CD8-positive, alpha-beta memory T cell (primary cell): ENCODE data around the gene MED22. TPM values are rescaled to one million over a fixed set of nuclear protein-coding genes. Genes with fewer than 3 reads are reported as not detected.
"Not testable (repeated sequence)": the region's sequence is repeated elsewhere in the genome, so short reads cannot be mapped to it uniquely, and the experiment has no call there.

Experiments
- CTCF ChIA-PET: fragments of 350-600 bp; sonication (Branson Sonifier 250); formaldehyde crosslinking; loops from one replicate; lab custom pipeline; 2021; ENCODE audit warnings: antibody characterized with exemption; lab: Charles Lee
- POLR2A ChIA-PET: fragments of 350-600 bp; sonication (Branson Sonifier 250); formaldehyde crosslinking; loops from one replicate; lab custom pipeline; 2021; ENCODE audit warnings: antibody characterized with exemption; lab: Charles Lee
- DNase-seq, 5 donors: peaks; one replicate each; pipeline versions ENCODE4 v3.0.0 to v3.0.0-alpha.2; 2020 to 2022; ENCODE audit warnings: mixed read lengths in 1 of 5
- H3K27ac ChIP-seq: one replicate; pipeline ENCODE4 v1.7.0; 2013; ENCODE audit warnings: low read depth, mild to moderate bottlenecking, low read length, moderate library complexity
- H3K27me3 ChIP-seq: 2 replicates; pipeline ENCODE4 v1.7.0; 2013; ENCODE audit warnings: low read length, mild to moderate bottlenecking; ENCODE audit not compliant: insufficient read depth, poor library complexity, severe bottlenecking
- H3K36me3 ChIP-seq: 2 replicates; pipeline ENCODE4 v1.7.0; 2013; ENCODE audit warnings: mild to moderate bottlenecking, low read length, moderate library complexity; ENCODE audit not compliant: insufficient read depth
- H3K4me1 ChIP-seq: 2 replicates; pipeline ENCODE4 v1.7.0; 2013; ENCODE audit warnings: mild to moderate bottlenecking, low read length, moderate library complexity; ENCODE audit not compliant: insufficient read depth
- H3K4me3 ChIP-seq: 2 replicates; pipeline ENCODE4 v1.7.0; 2013; ENCODE audit warnings: mild to moderate bottlenecking, low read length
- H3K9me3 ChIP-seq: 2 replicates; pipeline ENCODE4 v1.7.0; 2013; ENCODE audit warnings: mild to moderate bottlenecking, low read length
- H3K27ac Mint-ChIP-seq, 8 donors: one replicate each; pipeline ENCODE4 v1.8.0; 2020 to 2021; ENCODE audit warnings: mixed read lengths in 8 of 8, mild to moderate bottlenecking in 6 of 8, inconsistent platforms in 3 of 8, moderate library complexity in 3 of 8
- H3K27me3 Mint-ChIP-seq, 2 donors: one replicate each; pipeline ENCODE4 v1.8.0; 2020 to 2021; ENCODE audit warnings: mixed read lengths in 2 of 2, mild to moderate bottlenecking in 1 of 2, moderate library complexity in 1 of 2
- H3K36me3 Mint-ChIP-seq, 3 donors: one replicate each; pipeline ENCODE4 v1.8.0; 2020 to 2021; ENCODE audit warnings: mixed read lengths in 3 of 3, inconsistent platforms in 1 of 3, mild to moderate bottlenecking in 1 of 3
- H3K4me1 Mint-ChIP-seq, 3 donors: one replicate each; pipeline ENCODE4 v1.8.0; 2020 to 2021; ENCODE audit warnings: mixed read lengths in 3 of 3, inconsistent platforms in 1 of 3, mild to moderate bottlenecking in 1 of 3
- H3K4me3 Mint-ChIP-seq, 7 donors: one replicate each; pipeline ENCODE4 v1.8.0; 2020 to 2021; ENCODE audit warnings: mixed read lengths in 7 of 7, mild to moderate bottlenecking in 6 of 7, moderate library complexity in 4 of 7, inconsistent platforms in 2 of 7
- H3K9me3 Mint-ChIP-seq, 5 donors: one replicate each; pipeline ENCODE4 v1.8.0; 2020 to 2022; ENCODE audit warnings: mixed read lengths in 5 of 5, mild to moderate bottlenecking in 3 of 5, moderate library complexity in 2 of 5, inconsistent platforms in 1 of 5
- polyA plus RNA-seq: library from polyadenylated mRNA; unstranded; fragments of 300-500 nt; fragmentation: Illumina TruSeq; gene quantifications from one replicate; pipeline ENCODE4 v1.2.3, GENCODE V29; 2021
- total RNA-seq, 2 experiments: library from RNA; stranded (reverse); gene quantifications; one replicate each; pipeline ENCODE4 v1.2.3, GENCODE V29; 2021

The MED22 gene
- total and polyA plus RNA-seq, 3 experiments from 2014 or later = 19.0 to 46.3 (median 43.3) TPM

DNA sequence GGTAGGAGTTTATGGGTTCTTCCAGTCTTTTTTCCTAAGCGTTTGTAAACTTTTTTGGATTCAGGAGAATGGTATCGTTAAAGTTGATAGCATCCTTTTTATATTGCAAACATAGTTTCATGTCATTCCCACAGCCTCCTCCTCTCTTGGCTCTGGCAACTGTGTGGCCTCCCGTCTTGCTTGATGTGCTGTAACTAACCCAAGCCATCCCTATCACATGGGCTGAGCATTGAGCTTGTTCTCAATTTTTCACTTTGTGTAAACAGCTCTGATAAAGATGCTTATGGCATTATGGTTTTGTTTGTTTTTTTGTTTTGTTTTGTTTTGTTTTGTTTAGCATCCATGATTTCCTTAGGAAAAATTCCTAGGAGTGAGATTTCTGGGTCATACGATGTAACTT lies 32.8 kb upstream of the MED22 start:
- ChIA-PET CTCF (interaction anchor here (1.2 kb wide), 1 partner anchor 30 kb away, joined by 4 read pairs; no protein-coding TSS in a partner anchor), POLR2A (no interaction called here)
- no peaks in the 10 kb centered on the region for H3K9me3 ChIP-seq
- no peak for DNase-seq
- H3K4me1 Mint-ChIP-seq = peaks cover 0 to 3% (median 0%) of the 10 kb centered on the region in 3 donors
- no peaks in the 10 kb centered on the region for H3K27me3 ChIP-seq
- H3K36me3 ChIP-seq = no peaks in the 10 kb centered on the region
- no peak overlapping the region for H3K27ac Mint-ChIP-seq
- H3K27ac ChIP-seq = no peak overlapping the region
- no peak overlapping the region for H3K4me3 Mint-ChIP-seq
- H3K4me3 ChIP-seq = no peak overlapping the region
- no peaks in the 10 kb centered on the region for H3K9me3 Mint-ChIP-seq
- H3K4me1 ChIP-seq = no peaks in the 10 kb centered on the region
- no peaks in the 10 kb centered on the region for H3K36me3 Mint-ChIP-seq
- H3K27me3 Mint-ChIP-seq = no peaks in the 10 kb centered on the region

DNA sequence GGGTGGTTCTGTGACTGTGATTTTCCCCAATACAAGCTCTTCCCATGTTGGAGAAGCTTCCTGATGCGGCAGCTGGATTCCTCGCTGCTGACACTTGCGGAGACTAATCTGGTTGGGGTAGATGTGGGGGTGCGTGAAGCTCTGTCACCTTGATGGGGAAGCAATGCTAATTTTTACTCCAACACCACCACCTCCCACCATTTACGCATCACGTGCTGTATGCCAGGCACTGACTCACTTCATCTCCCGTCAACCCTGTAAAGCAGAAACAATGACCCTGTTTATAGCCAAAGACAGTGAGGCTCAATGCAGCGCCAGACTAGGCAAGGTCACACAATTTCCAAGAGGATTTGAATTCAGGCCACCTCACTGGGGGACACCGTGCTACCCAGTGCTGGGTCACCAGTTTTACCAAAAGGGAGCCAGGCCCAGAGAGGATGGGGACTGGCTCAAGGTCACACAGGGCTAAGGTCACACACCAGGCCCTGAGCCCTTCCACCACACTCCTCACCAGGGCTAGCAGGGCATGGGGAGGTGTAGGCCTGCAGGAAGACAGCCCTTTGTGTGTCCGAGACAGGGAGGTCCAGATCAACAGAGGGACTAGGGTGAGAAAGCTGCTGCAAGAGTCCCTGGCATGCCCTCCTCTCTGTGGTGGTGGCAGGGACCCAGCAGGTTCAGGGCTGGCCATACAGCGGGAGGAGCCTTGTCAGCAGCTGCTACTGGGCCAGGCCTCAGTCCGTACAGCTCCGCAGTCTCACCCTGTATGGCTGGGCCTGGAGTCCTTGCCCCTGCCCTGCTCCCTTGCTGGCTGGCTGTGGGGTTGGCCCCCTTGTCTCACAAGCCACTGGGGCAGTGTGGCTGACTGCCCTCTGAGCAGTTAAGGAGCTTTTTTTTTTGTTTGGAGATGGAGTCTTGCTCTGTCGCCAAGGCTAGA lies 31.5 kb upstream of the MED22 start:
- Histone ChIP-seq H3K36me3 (no peaks in the 10 kb centered on the region), H3K9me3 (no peaks in the 10 kb centered on the region), H3K4me3 (no peak overlapping the region), H3K4me1 (peaks cover 7% of the 10 kb centered on the region), H3K27me3 (no peaks in the 10 kb centered on the region), H3K27ac (no peak overlapping the region)
- H3K27ac Mint-ChIP-seq = peak overlapping the region in 1 of 8 donors; percentile 31
- no peaks in the 10 kb centered on the region for H3K9me3 Mint-ChIP-seq
- CTCF ChIA-PET = no interaction called here
- POLR2A ChIA-PET = interaction anchor here (0.7 kb wide), 1 partner anchor 79 kb away, joined by 3 read pairs; no protein-coding TSS in a partner anchor
- peak overlapping the region in 1 of 7 donors; percentile 63 for H3K4me3 Mint-ChIP-seq
- peaks cover 7 to 10% (median 7%) of the 10 kb centered on the region in 3 donors for H3K4me1 Mint-ChIP-seq
- DNase-seq = no peak
- no peaks in the 10 kb centered on the region for H3K27me3 Mint-ChIP-seq
- peaks cover 0 to 8% (median 2%) of the 10 kb centered on the region in 3 donors for H3K36me3 Mint-ChIP-seq

DNA sequence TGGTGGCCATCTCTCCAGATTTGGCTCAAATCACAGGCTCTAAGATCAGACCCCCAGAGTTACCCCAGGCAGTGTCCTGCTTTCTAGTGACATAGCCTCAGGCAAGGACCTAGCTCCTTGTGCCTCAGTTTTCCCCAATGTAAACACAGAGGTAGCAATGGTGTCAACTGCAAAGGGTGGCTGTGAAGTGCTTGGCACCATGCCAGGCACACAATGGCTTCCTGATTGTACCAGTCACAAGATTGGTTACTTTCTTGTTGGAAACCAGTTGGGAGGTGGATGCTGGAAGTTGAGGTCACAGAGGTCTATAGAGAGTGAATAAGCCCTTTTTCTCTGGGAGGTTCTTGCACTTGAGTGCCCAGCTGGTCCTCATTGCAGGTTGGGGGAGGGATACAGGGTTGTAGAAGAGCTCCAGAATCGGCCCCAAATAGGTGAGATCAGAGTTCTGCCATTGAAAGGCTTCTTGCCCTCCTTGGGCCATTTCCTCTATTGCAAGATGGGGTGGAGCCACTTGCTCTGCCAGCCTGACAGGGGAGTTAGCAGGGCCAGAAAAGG lies 30.6 kb upstream of the MED22 start:
- peak overlapping the region in 1 of 8 donors; percentile 31 for H3K27ac Mint-ChIP-seq
- ChIA-PET CTCF (interaction anchor here (1.1 kb wide), 1 partner anchor 43 kb away, joined by 3 read pairs; no protein-coding TSS in a partner anchor), POLR2A (no interaction called here)
- Histone ChIP-seq H3K4me3 (no peak overlapping the region), H3K27ac (no peak overlapping the region), H3K36me3 (no peaks in the 10 kb centered on the region), H3K4me1 (peaks cover 12% of the 10 kb centered on the region), H3K27me3 (no peaks in the 10 kb centered on the region), H3K9me3 (no peaks in the 10 kb centered on the region)
- H3K4me3 Mint-ChIP-seq = peak overlapping the region in 2 of 7 donors; percentile 20 to 82
- H3K9me3 Mint-ChIP-seq = no peaks in the 10 kb centered on the region
- H3K4me1 Mint-ChIP-seq = peaks cover 13 to 17% (median 17%) of the 10 kb centered on the region in 3 donors
- peaks cover 0 to 11% (median 2%) of the 10 kb centered on the region in 3 donors for H3K36me3 Mint-ChIP-seq
- no peaks in the 10 kb centered on the region for H3K27me3 Mint-ChIP-seq
- no peak for DNase-seq

DNA sequence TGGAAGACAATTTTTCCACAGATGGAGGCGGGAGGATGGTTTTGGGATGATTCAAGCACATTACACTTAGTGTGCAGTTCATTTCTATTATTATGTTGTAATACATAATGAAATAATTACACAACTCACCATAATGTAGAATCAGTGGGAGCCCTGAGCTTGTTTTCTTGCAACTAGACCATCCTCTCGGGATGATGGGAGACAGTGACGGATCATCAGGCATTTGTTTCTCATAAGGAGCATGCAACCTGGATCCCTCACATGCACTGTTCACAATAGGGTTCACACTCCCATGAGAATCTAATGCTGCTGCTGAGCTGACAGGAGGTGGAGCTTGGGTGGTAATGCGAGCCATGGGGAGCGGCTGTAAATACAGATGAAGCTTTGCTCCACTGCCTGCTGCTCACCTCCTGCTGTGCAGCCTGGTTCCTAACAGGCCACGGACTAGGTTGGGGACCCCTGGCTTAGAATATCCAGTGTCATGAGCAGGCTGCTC lies 29.8 kb upstream of the MED22 start:
- peaks cover 0 to 17% (median 2%) of the 10 kb centered on the region in 3 donors for H3K36me3 Mint-ChIP-seq

DNA sequence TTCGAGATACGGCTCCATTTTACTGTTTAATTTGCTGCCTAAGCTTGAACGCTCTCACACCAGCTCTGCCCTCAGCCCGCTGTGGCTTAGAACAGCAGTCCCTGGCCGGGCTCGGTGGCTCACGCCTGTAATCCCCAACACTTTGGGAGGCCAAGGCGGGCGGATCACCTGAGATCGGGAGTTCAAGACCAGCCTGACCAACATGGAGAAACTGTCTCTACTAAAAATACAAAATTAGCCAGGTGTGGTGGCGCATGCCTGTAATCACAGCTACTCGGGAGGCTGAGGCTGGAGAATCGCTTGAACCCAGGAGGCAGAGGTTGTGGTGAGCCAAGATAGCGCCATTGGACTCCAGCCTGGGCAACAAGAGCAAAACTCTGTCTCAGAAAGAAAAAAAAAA lies 29.3 kb upstream of the MED22 start:
- POLR2A ChIA-PET = interaction anchor here (1.0 to 1.8 kb wide), 2 partner anchors 29 to 45 kb away, joined by 3 to 7 read pairs; partner anchors contain the start of genes MED22 and RPL7A
- H3K4me1 Mint-ChIP-seq = peaks cover 24 to 29% (median 29%) of the 10 kb centered on the region in 3 donors

More for the DNA sequence above, 29.8 kb upstream of the MED22 start:
- H3K27me3 Mint-ChIP-seq = no peaks in the 10 kb centered on the region
- peak overlapping the region in 1 of 7 donors; percentile 82 for H3K4me3 Mint-ChIP-seq
- peak overlapping the region in 2 of 8 donors; percentile 31 to 83 for H3K27ac Mint-ChIP-seq
- peaks cover 19% of the 10 kb centered on the region for H3K4me1 ChIP-seq
- H3K9me3 Mint-ChIP-seq = no peaks in the 10 kb centered on the region
- POLR2A ChIA-PET = interaction anchor here (1.8 kb wide), 1 partner anchor 30 kb away, joined by 7 read pairs; the partner anchor contains the start of genes MED22 and RPL7A
- H3K9me3 ChIP-seq = no peaks in the 10 kb centered on the region
- no peaks in the 10 kb centered on the region for H3K36me3 ChIP-seq
- no peak for DNase-seq
- H3K27me3 ChIP-seq = no peaks in the 10 kb centered on the region
- no peak overlapping the region for H3K27ac ChIP-seq
- CTCF ChIA-PET = interaction anchor here (1.1 kb wide), 1 partner anchor 43 kb away, joined by 3 read pairs; no protein-coding TSS in a partner anchor
- peaks cover 19 to 24% (median 24%) of the 10 kb centered on the region in 3 donors for H3K4me1 Mint-ChIP-seq
- no peak overlapping the region for H3K4me3 ChIP-seq

DNA sequence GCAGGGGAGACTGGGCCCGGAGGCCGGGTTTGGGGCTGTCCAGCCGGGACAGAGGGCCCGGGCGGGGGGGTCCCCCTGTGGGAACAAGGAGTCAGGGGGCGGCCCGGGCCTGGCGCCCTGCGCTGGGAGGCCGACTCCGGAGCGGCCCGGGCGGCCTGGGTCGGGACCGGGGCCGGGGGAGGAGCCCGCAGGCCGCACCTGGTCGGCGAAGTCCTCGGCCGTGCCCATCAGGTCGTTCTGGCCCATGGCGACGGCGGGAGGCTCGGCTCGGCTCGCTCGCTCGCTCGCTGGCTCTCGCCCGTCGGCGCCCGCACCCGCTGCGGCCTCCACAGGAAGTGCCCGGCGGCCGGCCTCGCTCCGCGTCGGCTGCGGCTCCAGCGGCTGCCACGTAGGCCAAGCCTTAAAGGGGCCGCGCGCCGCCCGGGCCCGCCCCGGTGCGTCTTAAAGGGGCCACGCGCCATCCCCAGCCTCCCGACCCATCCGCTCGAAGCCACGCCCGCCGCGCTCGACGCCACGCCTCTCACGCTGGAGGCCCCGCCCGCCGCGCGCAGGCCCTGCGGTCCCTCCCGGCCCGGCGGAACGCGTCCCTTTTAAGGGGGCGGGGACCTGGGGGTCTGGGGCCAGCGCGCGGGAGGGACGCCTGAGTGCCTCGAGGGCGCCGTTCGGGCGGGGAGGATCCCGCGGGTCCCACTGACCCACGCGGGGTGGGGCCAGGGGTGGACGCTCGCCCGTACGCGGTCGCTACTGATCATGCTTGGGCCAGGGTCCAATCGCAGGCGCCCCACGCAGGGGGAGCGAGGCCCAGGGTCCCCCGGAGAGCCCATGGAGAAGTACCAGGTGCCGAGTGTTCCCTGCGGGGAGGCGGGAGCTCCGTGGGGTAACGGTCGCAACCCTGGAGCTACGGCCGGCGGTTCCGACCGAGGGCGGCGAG lies 28.1 kb upstream of the MED22 start, which contains the start of the genes STKLD1 and SURF4:
Gene STKLD1, plus strand, starts transcription at position 643 of the 931 bp plus-strand sequence. Its CDS starts 108 bp downstream, at position 751.
Gene SURF4, minus strand, starts transcription at position 337 of the 931 bp plus-strand sequence. Its CDS starts 91 bp downstream, at position 246.
- H3K27ac ChIP-seq = peak within 1 kb of the TSS; percentile 87
- H3K4me1 ChIP-seq = peaks cover 37% of the 10 kb centered on the region
- Mint-ChIP-seq H3K4me3 (peak within 1 kb of the TSS; percentile 91 to 98 (median 95)), H3K4me1 (peaks cover 37 to 42% (median 42%) of the 10 kb centered on the region in 3 donors), H3K27me3 (no peaks in the 10 kb centered on the region), H3K36me3 (peaks cover 0 to 27% (median 2%) of the 10 kb centered on the region in 3 donors), H3K27ac (peak within 1 kb of the TSS; percentile 94 to 99 (median 98)), H3K9me3 (no peaks in the 10 kb centered on the region)
- no peaks in the 10 kb centered on the region for H3K9me3 ChIP-seq
- H3K27me3 ChIP-seq = no peaks in the 10 kb centered on the region
- DNase-seq = peak; percentile 91 to 94 (median 92)
- H3K36me3 ChIP-seq = no peaks in the 10 kb centered on the region
- ChIA-PET CTCF (interaction anchor here (0.8 to 6.5 kb wide), 4 partner anchors 12 to 41 kb away, joined by 3 to 47 read pairs (median 8); partner anchors contain the start of genes MED22 and RPL7A), POLR2A (interaction anchor here (0.6 to 2.5 kb wide), 5 partner anchors 20 to 43 kb away, joined by 3 to 25 read pairs (median 7); partner anchors contain the start of genes MED22, RPL7A, SURF1 and SURF2)
- peak within 1 kb of the TSS; percentile 84 for H3K4me3 ChIP-seq

More for the DNA sequence above, 29.3 kb upstream of the MED22 start:
- H3K9me3 ChIP-seq, H3K27me3 ChIP-seq, H3K36me3 ChIP-seq, H3K27ac ChIP-seq, H3K4me3 ChIP-seq, H3K9me3 Mint-ChIP-seq, H3K27me3 Mint-ChIP-seq, DNase-seq: not testable (repeated sequence)
- Mint-ChIP-seq H3K27ac (peak overlapping the region in 5 of 8 donors; percentile 46 to 83 (median 75)), H3K36me3 (peaks cover 0 to 22% (median 2%) of the 10 kb centered on the region in 3 donors), H3K4me3 (peak overlapping the region; percentile 64 to 84 (median 75))
- peaks cover 24% of the 10 kb centered on the region for H3K4me1 ChIP-seq
- CTCF ChIA-PET = interaction anchor here (0.8 kb wide), 2 partner anchors 27 to 29 kb away, joined by 3 read pairs; partner anchors contain the start of genes MED22 and RPL7A
